ENCODE results near the gene DEPP1.
A peak's percentile ranks its signal among the peaks of the same experiment; 100 is the strongest.

Gene DEPP1

GRCh38 chr10:44950326-44951225, 28.0 kb downstream of the DEPP1 start:
- DNase-seq, result no peak

- DNase-seq, result no peak
These were observed 28.7 kb downstream of the DEPP1 start for GRCh38 chr10:44949915-44950314.

- no peak for DNase-seq
These were observed 29.3 kb downstream of the DEPP1 start for GRCh38 chr10:44949127-44949802.

- no peak for DNase-seq
These were observed 30.0 kb downstream of the DEPP1 start for GRCh38 chr10:44948642-44949041.

- no peak for DNase-seq
These were observed 31.0 kb downstream of the DEPP1 start for GRCh38 chr10:44947371-44948152.

- no peak for DNase-seq
These were observed 32.4 kb downstream of the DEPP1 start for GRCh38 chr10:44946205-44946604.

GRCh38 chr10:44944354-44944753, 34.3 kb downstream of the DEPP1 start:
- DNase-seq, result no peak

GRCh38 chr10:44939691-44940401, 38.8 kb downstream of the DEPP1 start:
- no peak for DNase-seq

GRCh38 chr10:44938956-44939355, 39.7 kb downstream of the DEPP1 start:
- no peak for DNase-seq

- no peak for DNase-seq
These were observed 41.2 kb downstream of the DEPP1 start for GRCh38 chr10:44937196-44938005.

- DNase-seq, result no peak
These were observed 42.2 kb downstream of the DEPP1 start for GRCh38 chr10:44936314-44936975.

GRCh38 chr10:44935966-44936295, 42.7 kb downstream of the DEPP1 start:
- no peak for DNase-seq

- no peak for DNase-seq
These were observed 43.2 kb downstream of the DEPP1 start for GRCh38 chr10:44935201-44935965.

GRCh38 chr10:44934416-44935200, 44.0 kb downstream of the DEPP1 start:
- no peak for DNase-seq

GRCh38 chr10:44933451-44934321, 44.9 kb downstream of the DEPP1 start:
- DNase-seq, result no peak

- DNase-seq, result peak in 1 of 2 experiments; percentile 56
These were observed 45.8 kb downstream of the DEPP1 start for GRCh38 chr10:44932517-44933450.
